RWPE1 (cell line): Measurements from ENCODE around the gene ESCO1.
"Not testable (repeated sequence)": the region's sequence is repeated elsewhere in the genome, so short reads cannot be mapped to it uniquely, and the experiment has no call there.

Experiments used
- CTCF ChIA-PET: fragments of 350-600 bp; sonication (Branson Sonifier 250); formaldehyde crosslinking; extraction: SDS; loops from one replicate; lab custom pipeline; 2021; lab: Yijun Ruan, JAX
- POLR2A ChIA-PET: fragments of 400-600 bp; formaldehyde crosslinking; extraction: SDS; loops from one replicate; lab custom pipeline; 2020; ENCODE audit warnings: antibody characterized with exemption; ENCODE audit not compliant: low non-redundant PET; lab: Yijun Ruan, JAX
- DNase-seq: peaks from one replicate; pipeline ENCODE4 v3.0.0; 2012; ENCODE audit warnings: low spot score
- H3K27ac ChIP-seq: fragments of 450-650 bp; 2 replicates; pipeline ENCODE4 v1.5.1; 2017
- CTCF ChIP-seq: fragments of 450-650 bp; conservative IDR thresholded peaks from 2 replicates; pipeline ENCODE4 v1.5.1; 2017; ENCODE audit warnings: low read depth, mild to moderate bottlenecking

The ESCO1 gene

GRCh38 chr18:21600526-21601410, at the start of gene ESCO1:
ESCO1 (minus strand) TSS chr18:21600704; CDS start chr18:21574843, 25,861 bp downstream.
- peak within 1 kb of the TSS; percentile 98 for H3K27ac ChIP-seq
- peak; percentile 90 for DNase-seq
- ChIA-PET POLR2A (interaction anchor here (0.6 kb wide), 1 partner anchor 59 kb away, joined by 5 read pairs; no protein-coding TSS in a partner anchor), CTCF (interaction anchor here (0.5 to 2.4 kb wide), 14 partner anchors 10 to 1218 kb away, joined by 3 to 21 read pairs (median 3); partner anchors contain the start of gene SNRPD1)
- peak; percentile 96 for TF ChIP-seq CTCF

GRCh38 chr18:21640375-21640774, 39.9 kb upstream of the ESCO1 start:
- POLR2A ChIA-PET, DNase-seq, H3K27ac ChIP-seq: not testable (repeated sequence)
- CTCF ChIA-PET: interaction anchor here (0.7 kb wide), 1 partner anchor 145 kb away, joined by 5 read pairs; no protein-coding TSS in a partner anchor

GRCh38 chr18:21638822-21639221, 38.3 kb upstream of the ESCO1 start:
- H3K27ac ChIP-seq: no peak overlapping the region
- ChIA-PET POLR2A (no interaction called here), CTCF (no interaction called here)
- no peak for DNase-seq
- no peak for TF ChIP-seq CTCF

GRCh38 chr18:21636769-21637168, 36.3 kb upstream of the ESCO1 start:
- CTCF ChIA-PET: no interaction called here
- H3K27ac ChIP-seq: peak overlapping the region; percentile 20
- POLR2A ChIA-PET: no interaction called here
- DNase-seq: peak; percentile 20
- TF ChIP-seq CTCF: no peak

- TF ChIP-seq CTCF: no peak
- ChIA-PET CTCF (interaction anchor here (0.7 kb wide), 1 partner anchor 16 kb away, joined by 3 read pairs; no protein-coding TSS in a partner anchor), POLR2A (no interaction called here)
- no peak for DNase-seq
- H3K27ac ChIP-seq: no peak overlapping the region
Measured at GRCh38 chr18:21634588-21635199, 34.2 kb upstream of the ESCO1 start.

- no peak for DNase-seq
- H3K27ac ChIP-seq: no peak overlapping the region
- ChIA-PET POLR2A (no interaction called here), CTCF (interaction anchor here (0.6 to 0.7 kb wide), 2 partner anchors 202 to 1311 kb away, joined by 5 read pairs; no protein-coding TSS in a partner anchor)
- TF ChIP-seq CTCF: no peak
Measured at GRCh38 chr18:21632393-21632792, 31.9 kb upstream of the ESCO1 start.
